NCI-H460 (cell line): ENCODE results near the gene NOSTRIN. TPM values are rescaled to one million over a fixed set of nuclear protein-coding genes. Genes with fewer than 3 reads are reported as not detected.
"Not testable (repeated sequence)": the region's sequence is repeated elsewhere in the genome, so short reads cannot be mapped to it uniquely, and the experiment has no call there.

Experiments
- DNase-seq: peaks from one replicate; pipeline ENCODE4 v3.0.0-alpha.2; 2016; ENCODE audit warnings: low read depth; ENCODE audit errors: extremely low read depth
- polyA plus RNA-seq: library from polyadenylated mRNA; depleted of rRNA; stranded (reverse); fragments of >200 nt; gene quantifications from 2 replicates; pipeline ENCODE4 v1.2.3, GENCODE V29; 2014; cell fraction: nucleus; rRNA removed
- total RNA-seq: library from RNA; depleted of rRNA; stranded (reverse); fragments of >200 nt; shearing (Covaris generic); gene quantifications from 2 replicates; pipeline ENCODE4 v1.2.3, GENCODE V29; 2014; rRNA removed

The NOSTRIN gene, protein sequence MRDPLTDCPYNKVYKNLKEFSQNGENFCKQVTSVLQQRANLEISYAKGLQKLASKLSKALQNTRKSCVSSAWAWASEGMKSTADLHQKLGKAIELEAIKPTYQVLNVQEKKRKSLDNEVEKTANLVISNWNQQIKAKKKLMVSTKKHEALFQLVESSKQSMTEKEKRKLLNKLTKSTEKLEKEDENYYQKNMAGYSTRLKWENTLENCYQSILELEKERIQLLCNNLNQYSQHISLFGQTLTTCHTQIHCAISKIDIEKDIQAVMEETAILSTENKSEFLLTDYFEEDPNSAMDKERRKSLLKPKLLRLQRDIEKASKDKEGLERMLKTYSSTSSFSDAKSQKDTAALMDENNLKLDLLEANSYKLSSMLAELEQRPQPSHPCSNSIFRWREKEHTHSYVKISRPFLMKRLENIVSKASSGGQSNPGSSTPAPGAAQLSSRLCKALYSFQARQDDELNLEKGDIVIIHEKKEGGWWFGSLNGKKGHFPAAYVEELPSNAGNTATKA
- 10.0 and 11.1 TPM in 2 replicates for total RNA-seq
- polyA plus RNA-seq = 11.1 and 33.1 TPM in 2 replicates

DNA sequence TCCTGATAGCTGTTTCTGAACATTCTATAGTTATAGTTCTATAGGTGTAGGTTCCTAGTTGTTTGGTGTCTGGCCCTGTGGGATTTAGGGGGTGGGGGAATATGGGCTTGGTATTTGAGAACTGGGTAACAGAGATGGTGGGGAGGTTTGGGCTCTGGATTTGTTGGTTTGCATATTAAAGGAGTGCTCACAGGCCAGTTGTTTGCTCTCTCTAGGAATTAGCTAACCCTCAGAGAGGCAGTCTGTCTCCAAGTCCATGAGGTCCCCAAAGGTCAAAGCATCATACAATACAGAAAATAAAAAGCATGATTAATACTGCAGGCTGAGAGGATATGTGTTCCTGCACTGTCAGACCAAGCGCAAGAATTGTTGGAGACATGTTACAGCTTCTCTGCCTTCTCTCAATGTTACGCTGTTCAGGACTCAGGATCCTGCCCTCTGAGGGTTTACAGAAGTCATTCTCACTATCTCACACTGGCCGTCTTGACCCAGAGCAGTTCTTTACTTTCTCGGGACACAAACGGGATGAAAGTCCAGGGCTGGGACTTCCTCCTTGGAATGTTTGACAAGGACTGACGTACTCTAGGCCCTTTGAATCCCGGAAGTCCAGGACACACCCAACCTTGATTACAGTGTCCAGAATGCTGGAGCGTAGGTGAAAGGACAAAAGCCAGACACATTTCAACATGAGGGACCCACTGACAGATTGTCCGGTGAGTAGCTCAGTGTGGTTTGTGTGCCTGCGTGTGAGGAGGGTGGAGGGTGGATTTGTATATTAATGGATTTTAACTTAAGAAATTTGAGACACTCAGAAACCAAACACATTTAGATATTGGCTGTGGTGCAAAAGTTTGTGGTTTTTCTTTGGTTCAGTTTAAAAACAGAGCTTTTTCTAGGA is at the start of gene NOSTRIN:
Gene NOSTRIN (plus strand): TSS at position 677 of the 898 bp plus-strand sequence. CDS start 10 bp downstream, at position 687.
- peak; percentile 70 for DNase-seq

DNA sequence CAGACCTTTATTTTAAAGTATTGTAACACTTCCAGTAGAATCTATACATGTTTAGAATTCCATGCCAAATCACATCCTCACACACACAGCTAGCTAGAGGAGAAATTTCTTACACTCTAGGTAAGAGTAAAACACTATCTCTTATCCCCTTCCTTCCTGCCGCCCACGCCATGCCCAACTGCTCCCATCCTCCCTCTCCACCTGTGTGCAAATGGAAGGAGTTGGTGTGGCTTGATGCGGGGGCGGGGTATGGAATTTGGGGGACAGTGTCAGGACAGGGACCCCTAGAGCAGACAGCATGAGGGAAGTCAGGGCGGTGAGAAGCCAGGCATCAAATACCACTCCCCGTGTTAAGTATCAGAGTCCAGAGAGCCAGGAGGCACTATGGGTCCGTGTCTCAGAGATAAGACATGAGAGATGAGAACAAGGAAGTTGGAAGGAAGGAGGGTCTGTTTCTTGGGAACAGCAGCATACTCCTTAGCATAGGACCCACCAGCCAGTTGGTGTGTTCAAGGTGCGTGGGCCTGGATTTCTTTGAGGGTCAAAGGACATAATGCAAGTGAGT is 48.6 kb upstream of the NOSTRIN start:
- DNase-seq = no peak

DNA sequence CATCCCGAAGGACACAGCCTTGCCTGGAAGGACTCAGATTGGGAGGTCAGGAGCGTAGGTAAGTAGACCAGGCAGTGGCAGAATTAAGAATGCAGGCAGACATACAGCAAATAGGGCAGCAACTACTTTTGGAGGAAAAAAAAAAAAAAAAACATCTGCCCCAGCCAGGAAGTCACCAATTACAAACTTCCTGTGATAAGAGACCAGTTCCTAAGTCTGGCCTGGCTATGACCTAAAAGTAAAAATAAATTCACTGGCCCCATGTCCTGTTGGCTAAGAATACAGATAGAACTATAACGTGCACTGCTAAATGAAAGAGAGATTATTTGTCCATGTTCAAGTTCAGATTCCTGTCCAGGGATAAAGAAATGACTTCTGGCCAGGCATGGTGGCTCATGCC is 45.2 kb upstream of the NOSTRIN start:
- DNase-seq = no peak

DNA sequence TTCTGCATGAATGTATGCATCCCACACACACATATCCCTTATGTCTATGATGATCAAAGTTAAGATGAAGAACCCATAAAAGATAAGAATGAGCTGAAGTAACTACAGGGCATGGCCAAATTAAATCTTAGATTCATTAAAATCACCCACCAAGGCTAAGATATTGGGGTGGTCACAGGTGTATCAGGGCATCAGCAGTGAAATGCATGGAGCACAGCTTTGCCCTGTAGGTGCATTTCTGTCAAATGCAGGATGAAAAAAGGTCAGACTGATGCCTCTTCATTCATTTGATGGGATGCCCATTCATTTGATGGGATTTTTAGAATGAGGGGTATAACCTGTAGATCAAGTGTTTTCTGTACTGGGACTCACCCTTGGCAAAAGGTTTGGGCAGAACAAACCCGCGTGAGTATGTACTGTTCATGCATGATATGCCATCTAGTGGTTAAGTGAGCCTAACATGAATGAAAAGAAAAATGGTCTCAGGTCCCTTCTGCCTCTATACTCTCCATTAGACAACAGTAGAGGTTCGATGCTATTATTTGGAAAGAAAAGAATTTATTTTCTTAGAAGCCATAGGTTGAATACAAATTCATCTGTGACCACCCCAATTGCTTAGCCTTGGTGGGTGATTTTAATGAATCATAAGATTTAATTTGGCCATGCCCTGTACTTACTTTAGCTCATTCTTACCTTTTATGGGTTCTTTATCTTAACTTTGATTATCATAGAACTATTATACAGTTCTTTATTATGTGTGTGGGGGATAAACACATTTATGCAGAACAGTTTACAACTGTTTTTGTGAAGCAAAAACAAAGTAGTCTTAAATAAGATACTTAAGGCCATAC is 43.2 kb upstream of the NOSTRIN start:
- DNase-seq = peak; percentile 52

DNA sequence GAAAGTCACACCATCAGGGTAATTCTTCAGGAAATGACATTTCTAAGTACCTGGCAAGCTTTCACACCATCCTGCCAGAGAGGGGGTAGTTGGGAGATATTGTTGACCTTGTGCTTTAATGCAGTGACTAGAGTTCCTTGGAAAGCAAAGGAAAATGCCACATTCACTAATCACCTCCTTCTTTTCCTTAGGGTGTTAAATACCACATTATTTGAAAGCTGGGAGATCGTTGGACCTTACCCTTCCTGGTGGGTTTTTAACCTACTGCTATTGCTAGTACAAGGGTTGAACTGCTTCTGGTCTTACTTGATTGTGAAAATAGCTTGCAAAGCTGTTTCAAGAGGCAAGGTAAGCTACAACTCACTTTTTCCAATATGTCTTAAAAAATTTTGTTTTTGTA is 37.0 kb upstream of the NOSTRIN start:
- no peak for DNase-seq

DNA sequence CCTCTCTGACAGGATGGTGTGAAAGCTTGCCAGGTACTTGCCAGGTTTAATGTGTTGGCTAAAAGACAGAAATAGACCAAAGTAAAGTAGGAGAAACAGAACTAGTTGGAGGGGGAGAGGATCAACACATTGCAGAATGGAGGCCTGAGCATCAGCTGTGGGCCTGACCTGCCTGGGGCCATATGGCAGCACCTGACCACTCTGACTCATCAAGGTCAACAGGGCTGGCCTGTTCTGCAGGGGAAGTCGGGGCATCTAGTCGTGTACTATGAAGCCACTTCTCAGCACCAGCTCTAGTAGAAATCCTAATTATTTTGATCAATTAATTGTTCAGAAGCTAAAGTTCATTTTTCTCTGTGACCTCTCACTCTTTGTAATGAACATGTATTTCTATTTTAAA is 35.8 kb upstream of the NOSTRIN start:
- DNase-seq = no peak

DNA sequence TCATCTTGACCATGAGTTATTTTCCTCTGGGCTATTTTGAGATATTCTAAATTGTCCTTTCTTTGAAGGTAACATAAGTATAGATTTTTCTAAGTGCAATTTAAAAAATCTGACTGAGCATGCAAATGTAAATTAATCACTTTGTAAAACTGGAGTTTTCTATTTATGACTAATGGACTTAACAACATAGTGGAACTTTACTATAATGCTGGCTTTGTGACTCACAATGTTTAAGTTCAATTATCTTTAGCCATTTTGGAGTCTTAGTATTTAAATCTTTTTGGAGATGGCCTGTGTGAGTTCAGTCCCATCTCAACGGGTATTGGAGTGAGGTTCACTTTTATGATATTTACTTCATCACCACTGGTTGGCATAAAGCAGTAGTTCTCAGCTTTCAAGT is 35.2 kb upstream of the NOSTRIN start:
- no peak for DNase-seq

DNA sequence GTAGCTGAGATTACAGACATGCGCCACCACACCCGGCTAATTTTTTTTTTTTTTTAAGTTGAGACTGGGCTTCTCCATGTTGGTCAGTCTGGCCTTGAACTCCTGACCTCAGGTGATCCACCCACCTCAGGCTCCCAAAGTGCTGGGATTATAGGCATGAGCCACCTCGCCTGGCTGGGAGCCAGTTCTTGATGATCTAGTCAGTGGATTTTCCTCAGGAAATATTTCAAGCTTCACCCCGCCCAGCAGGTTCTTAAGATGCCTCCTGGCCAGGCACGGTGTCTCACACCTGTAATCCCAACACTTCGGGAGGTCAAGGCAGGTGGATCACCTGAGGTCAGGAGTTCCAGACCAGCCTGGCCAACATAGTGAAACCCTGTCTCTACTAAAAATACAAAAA is 34.1 kb upstream of the NOSTRIN start:
- not testable (repeated sequence) for DNase-seq

DNA sequence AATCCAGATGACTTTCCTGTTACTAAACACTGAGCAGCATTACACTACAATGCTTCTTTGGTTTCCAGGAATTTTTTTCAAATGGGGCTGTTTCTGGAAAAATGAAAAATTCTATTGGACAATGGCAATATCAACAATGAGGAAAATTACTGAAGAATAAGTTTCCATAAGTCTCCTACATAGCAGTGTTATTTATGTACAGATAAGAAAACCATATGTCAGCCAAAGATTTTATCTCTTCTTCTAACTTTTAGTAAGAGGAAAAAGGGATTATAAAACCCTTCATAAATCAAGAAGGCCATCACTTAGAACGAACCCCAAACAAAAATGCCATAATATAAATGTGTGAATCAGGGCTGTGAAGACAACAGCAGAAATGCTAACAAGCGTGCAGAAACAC is 31.6 kb upstream of the NOSTRIN start:
- DNase-seq = no peak

DNA sequence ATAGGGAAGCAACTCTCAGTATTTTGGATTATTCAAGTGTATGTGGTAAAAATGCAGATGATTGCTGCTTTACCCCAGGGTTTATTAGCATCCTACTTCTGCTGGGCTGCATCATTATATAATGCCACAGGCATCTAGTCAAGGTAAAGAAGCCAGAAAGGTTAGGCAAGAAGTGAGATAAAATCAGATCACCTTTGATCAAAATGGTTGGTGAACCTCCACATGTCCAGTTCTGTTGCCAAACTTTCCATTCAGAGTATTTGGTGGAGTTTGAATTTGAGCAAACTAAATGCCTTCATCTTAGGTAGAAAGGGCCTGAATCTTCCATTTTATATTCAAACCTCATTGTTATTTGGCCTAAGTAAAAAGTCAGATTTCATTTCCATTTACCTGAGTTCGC is 29.7 kb upstream of the NOSTRIN start:
- DNase-seq = no peak

DNA sequence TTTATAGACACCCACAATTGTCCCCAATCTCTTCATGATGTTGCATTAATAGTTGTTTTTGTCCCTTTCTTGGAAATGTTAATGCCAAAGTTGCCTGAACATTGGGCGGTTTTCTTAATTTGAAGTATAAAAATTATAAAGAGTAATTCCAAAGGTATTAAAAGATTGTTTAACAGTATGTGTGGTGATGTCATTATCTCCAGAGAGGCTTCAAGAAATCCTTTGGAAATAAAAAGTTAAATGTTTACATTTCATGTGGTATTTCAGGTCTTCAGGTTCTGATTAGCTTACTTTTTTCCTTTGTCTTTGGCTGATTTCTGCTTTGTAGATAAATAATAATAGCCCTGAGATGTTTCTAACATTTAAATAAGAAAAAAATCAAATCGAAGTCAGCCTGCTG is 29.3 kb upstream of the NOSTRIN start:
- DNase-seq = no peak

DNA sequence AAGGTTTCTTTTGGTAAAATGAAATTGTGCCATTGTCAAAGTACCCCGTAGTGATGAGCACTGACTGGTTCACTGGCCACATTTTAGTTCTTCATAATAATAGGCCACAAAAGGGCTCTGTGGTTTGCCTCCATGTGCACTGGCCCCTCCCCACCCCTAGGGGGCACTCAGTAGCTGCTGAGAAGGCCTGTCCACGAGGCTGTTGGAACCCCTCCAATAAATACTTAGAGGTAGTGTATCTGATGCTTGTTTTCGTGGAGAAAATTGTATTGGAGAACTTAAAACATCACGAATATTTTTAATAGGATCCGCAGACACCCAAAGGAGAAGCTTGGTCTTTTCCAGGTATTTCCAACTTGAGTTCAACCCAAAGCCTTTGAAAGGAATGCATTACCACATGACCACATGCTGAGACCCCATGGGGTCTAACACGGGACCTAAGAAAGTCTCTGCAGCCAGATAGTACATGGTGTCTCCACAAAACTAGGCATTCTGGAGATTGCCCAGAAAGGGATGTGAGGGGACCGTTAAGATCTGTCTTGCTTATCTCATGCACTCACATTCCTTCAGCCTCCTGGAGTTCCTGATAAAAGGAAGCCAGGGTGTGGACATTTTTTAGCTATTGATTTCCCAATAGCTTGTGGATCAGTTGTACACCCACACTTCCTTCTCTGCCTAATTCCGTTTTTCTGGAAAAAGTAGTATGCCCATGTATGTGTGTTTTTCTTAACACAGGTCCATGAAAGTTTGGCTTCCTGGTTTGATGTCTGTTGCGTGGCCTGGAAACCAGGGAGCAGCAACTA is 28.5 kb upstream of the NOSTRIN start:
- DNase-seq = peak; percentile 68

DNA sequence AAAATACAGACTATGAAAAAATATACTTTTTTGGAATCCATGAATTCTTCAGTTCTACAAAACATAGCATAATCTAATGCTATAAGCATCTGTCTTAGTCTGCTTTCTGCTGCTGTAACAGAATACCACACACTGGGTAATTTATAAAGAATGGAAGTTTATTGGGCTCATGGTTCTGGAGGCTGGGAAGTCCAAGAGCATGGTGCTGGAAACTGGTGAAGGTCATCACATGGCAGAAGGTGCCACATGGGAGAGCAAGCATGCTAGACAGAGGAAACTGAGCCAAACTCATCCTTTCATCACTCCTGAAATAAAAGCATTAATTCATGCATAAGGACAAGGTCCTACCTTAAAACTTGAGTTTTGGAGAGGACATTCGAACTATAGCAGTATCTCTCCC is 26.6 kb upstream of the NOSTRIN start:
- no peak for DNase-seq

DNA sequence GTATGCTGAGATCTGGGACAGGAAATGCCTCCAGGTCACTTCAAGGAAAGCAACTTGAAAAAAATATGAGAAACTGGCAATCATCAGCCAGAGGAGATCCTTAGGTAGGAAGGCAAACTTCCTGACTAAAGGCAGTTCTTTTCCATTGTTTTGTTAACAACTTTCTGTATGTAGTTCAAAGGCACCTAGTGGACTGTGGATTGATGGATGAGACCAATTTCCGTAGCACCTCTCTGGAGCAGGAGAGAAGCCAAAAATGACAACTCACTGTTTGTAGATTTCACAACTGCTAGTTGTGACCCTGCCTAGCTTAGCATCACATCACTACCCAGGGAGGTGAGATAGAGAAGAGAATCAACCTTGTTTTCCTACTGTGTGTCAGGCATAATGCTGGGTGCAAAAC is 21.8 kb upstream of the NOSTRIN start:
- no peak for DNase-seq

DNA sequence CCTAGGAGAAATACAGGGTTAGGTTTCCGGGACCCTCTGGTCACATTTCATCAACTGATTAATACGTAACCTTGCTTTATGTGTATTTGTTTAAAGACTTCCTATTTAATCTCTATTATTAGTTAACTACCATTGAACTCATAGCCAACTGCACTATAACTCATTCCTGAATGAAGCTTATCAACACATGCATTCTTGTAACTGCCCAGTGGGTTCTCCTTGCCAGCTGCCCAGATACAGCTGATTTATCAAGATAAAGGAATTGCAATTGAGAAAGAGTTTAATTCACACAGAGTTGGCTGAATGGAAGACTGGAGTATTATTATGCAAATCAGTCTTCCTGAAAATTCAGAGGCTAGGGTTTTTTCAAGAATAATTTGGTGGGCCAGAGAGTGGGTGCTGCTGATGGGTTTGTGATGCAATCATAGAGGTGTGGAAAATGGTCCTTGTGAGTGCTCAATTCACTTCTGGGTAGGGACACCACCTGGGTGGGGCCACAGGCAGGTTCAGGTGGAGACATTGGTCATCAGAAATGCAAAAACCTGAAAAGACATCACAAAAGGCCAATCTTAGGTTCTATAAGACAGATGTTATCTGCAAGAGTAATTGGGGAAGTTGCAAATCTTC is 21.1 kb upstream of the NOSTRIN start:
- no peak for DNase-seq

DNA sequence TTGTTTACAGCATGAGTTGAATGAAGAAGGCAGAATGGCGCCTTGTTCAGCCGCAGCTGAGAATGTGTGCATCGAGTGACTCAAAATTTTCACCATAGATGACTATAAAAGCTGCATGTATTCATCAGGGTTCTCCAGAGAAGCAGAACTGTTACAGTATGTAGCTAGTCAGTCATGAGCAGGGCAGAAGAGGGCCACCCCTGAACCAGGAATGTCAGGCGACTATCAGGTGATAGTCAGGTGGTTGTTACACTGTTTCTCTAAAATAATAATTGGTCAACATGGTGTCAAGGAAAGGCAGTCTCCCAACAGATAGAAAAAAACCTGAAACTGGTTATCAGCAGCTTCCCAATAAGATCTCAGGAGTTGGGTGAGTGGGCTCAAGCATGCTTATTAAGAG is 20.2 kb upstream of the NOSTRIN start:
- DNase-seq = no peak

DNA sequence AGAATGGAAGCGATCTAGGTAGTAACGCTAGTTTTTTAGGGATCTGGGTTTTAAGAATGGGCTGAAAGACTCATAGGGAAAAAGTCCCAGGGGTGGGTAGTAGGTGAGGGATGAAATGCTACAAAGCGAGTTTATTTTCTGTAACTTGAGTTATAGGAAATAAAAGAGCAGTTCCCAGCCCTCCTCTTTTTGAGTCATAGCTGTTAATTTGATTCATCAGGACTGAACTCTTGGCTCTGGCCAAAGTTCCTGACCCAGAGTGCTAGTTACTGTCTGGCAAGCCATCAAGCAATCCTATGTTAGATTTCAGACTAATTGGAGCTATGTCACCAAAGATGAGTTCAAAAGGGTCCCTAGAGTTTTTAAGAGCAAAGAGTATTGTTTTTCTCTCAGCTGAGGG is 17.4 kb upstream of the NOSTRIN start:
- DNase-seq = no peak

DNA sequence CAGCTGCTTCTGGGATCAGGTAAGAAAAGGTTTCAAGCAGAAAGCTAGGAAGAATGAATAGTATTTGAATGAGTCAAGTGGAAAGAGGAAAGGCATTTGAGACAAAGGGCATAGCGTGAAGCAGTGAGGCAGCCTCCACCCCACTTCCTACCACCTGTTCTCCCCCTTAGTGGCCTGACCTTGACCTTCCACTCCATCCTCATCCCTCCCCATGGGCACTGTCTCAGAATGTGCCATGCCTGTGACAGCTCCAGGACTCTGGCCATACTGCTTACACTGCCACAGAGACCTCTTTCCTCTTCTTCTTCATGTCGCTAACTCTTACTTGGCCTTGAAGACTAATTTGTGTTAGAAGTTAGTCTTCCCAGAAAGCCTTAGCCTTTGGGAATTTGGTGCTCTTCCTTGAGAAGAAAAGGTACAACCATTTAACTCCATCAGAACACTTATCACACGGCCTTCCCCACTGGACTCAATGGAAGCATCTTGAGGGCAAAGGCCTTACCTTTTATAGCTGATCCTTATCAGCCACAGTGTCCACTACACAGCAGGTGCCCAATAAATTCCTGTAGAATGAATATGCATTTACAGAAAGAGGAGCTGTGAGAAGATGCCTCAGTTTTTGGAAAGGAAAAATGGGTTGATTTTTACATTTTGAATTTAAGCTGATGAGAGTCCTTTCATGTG is 15.2 kb upstream of the NOSTRIN start:
- DNase-seq = no peak
